Measurements from ENCODE around the gene EZR. TPM values are rescaled to one million over a fixed set of nuclear protein-coding genes. Genes with fewer than 3 reads are reported as not detected.

Gene EZR
- total and polyA plus RNA-seq, 11 donors: 114 to 541 (median 161) TPM

GRCh38 chr6:158817728-158818580 lies 1.2 kb downstream of the EZR start:
- Histone ChIP-seq H3K9me3 (no peaks in the 10 kb centered on the region), H3K36me3 (peaks cover 0 to 8% (median 0%) of the 10 kb centered on the region in 9 donors), H3K4me3 (peak overlapping the region; percentile 66 to 95 (median 88)), H3K4me1 (peaks cover 4 to 53% (median 42%) of the 10 kb centered on the region in 12 donors), H3K27ac (peak overlapping the region; percentile 87 to 97 (median 92)), H3K27me3 (no peaks in the 10 kb centered on the region)
- ATAC-seq (peak; percentile 71 to 90 (median 84)), DNase-seq (peak; percentile 79 to 89 (median 83))
- WGBS, 4 donors: 1 to 4% (median 2%) methylated on average over 19 to 61 of the region's 61 CpGs
- no peak for TF ChIP-seq CTCF (IDR thresholded peaks at IDR 0.05)
- TF ChIP-seq POLR2A (IDR thresholded peaks at IDR 0.05): peak in 1 of 2 donors; percentile 90
- intact Hi-C loops (cut with DNase I): loop anchor here in 6 of 10 donors (5.0 to 10.0 kb wide), 5 partner anchors 49 to 173 kb away; partner anchors contain the start of gene DYNLT1 (in 1 of the 6)

- TF ChIP-seq POLR2A (IDR thresholded peaks at IDR 0.05) (peak in 1 of 2 donors; percentile 23), CTCF (IDR thresholded peaks at IDR 0.05) (no peak)
- H3K36me3 ChIP-seq: peaks cover 0 to 8% (median 0%) of the 10 kb centered on the region in 9 donors
- DNase-seq (peak in 4 of 5 donors; percentile 65 to 78 (median 68)), ATAC-seq (peak; percentile 58 to 67 (median 64))
- peaks cover 4 to 62% (median 45%) of the 10 kb centered on the region in 12 donors for H3K4me1 ChIP-seq
- H3K9me3 ChIP-seq: no peaks in the 10 kb centered on the region
- peak overlapping the region; percentile 66 to 95 (median 88) for H3K4me3 ChIP-seq
- no peaks in the 10 kb centered on the region for H3K27me3 ChIP-seq
- peak overlapping the region; percentile 87 to 97 (median 92) for H3K27ac ChIP-seq
- WGBS, 4 donors: 32 to 49% (median 41%) methylated on average over 20 of the region's 20 CpGs
- intact Hi-C loops (cut with DNase I): loop anchor here in 6 of 10 donors (5.0 to 10.0 kb wide), 5 partner anchors 50 to 172 kb away; partner anchors contain the start of gene DYNLT1 (in 1 of the 6)
Measured at GRCh38 chr6:158816803-158817727, 2.1 kb downstream of the EZR start.

GRCh38 chr6:158816329-158816728 lies 2.8 kb downstream of the EZR start:
- H3K27ac ChIP-seq: peak overlapping the region in 10 of 12 donors; percentile 17 to 97 (median 94)

More at GRCh38 chr6:158816329-158816728, 2.8 kb downstream of the EZR start:
- no peak for TF ChIP-seq CTCF (IDR thresholded peaks at IDR 0.05)
- TF ChIP-seq POLR2A (IDR thresholded peaks at IDR 0.05): no peak
- Histone ChIP-seq H3K4me1 (peaks cover 4 to 69% (median 47%) of the 10 kb centered on the region in 12 donors), H3K27me3 (no peaks in the 10 kb centered on the region), H3K36me3 (peaks cover 0 to 16% (median 0%) of the 10 kb centered on the region in 9 donors), H3K9me3 (no peaks in the 10 kb centered on the region), H3K4me3 (peak overlapping the region in 11 of 12 donors; percentile 66 to 95 (median 88))
- DNase-seq: no peak
- intact Hi-C loops (cut with DNase I): loop anchor here in 6 of 10 donors (5.0 to 10.0 kb wide), 5 partner anchors 51 to 172 kb away; partner anchors contain the start of gene DYNLT1 (in 1 of the 6)
- ATAC-seq: no peak
- 48 to 54% (median 53%) methylated on average over 5 of the region's 5 CpGs for WGBS, 4 donors
